GM12892 (cell line): ENCODE results near the gene MYO18A.

ENCODE experiments used
- POLR2A ChIP-seq: IDR thresholded peaks from 2 replicates; pipeline ENCODE4 v1.6.1; 2011; ENCODE audit warnings: low read depth, low read length, control low read depth
- TAF1 ChIP-seq: IDR thresholded peaks from 2 replicates; pipeline ENCODE4 v1.6.1; 2011; ENCODE audit warnings: low read depth, mild to moderate bottlenecking, control low read depth, low read length, borderline replicate concordance

DNA sequence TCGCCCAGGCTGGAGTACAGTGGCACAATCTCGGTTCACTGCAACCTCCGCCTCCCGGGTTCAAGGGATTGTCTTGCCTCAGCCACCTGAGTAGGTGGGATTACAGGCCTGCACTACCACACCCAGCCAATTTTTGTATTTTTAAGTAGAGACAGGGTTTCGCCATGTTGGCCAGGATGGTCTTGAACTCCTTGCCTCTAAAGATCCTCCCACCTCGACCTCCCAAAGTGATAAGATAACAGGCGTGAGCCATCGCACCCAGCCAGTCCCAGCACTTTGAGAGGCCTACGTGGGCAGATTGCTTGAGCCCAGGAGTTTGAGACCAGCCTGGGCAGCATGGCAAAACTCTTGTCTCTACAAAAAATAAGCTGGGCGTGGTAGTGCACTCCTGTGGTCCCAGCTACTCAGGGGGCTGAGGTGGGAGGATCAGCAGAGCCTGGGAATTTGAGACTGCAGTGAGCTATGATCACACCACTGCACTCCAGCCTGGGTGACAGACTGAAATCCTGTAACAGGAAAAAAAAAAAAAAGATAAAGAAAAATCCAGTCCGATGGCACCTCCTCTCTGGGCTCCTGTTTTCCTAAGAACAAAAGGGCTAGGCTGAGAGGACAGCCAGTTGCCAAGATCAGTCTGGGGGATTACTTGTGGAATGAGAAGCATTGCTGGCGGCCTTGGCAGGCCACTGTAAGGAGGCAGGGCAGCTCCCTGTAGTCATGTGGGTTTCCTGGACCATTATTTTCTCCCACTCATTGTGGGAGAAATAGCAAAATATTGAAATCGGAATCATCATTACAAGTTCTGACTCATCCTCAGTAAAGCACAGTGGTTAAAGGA lies 140.2 kb downstream of the MYO18A start:
- no peak for TF ChIP-seq TAF1
- no peak for TF ChIP-seq POLR2A
